Endothelial cell of umbilical vein (primary cell): ENCODE measurements around the gene PIMREG. TPM values are rescaled to one million over a fixed set of nuclear protein-coding genes. Genes with fewer than 3 reads are reported as not detected.

ENCODE experiments used
- BruUV-seq: library from RNA; stranded (reverse); fragments of 400-500 nt; replicated peaks from 2 replicates; lab custom pipeline; 2021; lab: Mats Ljungman, UMichigan
- CTCF ChIA-PET: fragments of 300-600, 350-600 bp; sonication (Branson Sonifier 250); formaldehyde crosslinking; loops from one replicate; lab custom pipeline; 2021; ENCODE audit warnings: antibody characterized with exemption, inconsistent platforms; lab: Charles Lee
- POLR2A ChIA-PET: fragments of 300-600, 350-600 bp; sonication (Branson Sonifier 250); formaldehyde crosslinking; loops from one replicate; lab custom pipeline; 2021; ENCODE audit warnings: antibody characterized with exemption, inconsistent platforms; lab: Charles Lee
- DNase-seq: peaks from one replicate; pipeline ENCODE4 v3.0.0-alpha.2; 2011; ENCODE audit warnings: low read depth, low spot score
- FAIRE-seq: peaks from 2 replicates; lab custom pipeline; 2011; peaks lifted over from hg19 to GRCh38; lab: Jason Lieb, UNC
- H2AFZ ChIP-seq: 2 replicates; pipeline ENCODE4 v1.6.0; 2012; ENCODE audit warnings: low read depth, low read length, control low read depth, inconsistent platforms
- H3K27ac ChIP-seq: 2 replicates; pipeline ENCODE4 v1.5.1; 2011; ENCODE audit warnings: low read depth, mild to moderate bottlenecking, control low read depth, low read length, moderate library complexity; ENCODE audit not compliant: insufficient read depth
- H3K27me3 ChIP-seq, 2 experiments: 2 replicates each; pipeline versions ENCODE4 v1.6.0 to v1.6.1; 2011; ENCODE audit warnings: low read length in 2 of 2, mixed read lengths in 1 of 2; ENCODE audit not compliant: control insufficient read depth in 2 of 2, insufficient read depth in 2 of 2
- H3K36me3 ChIP-seq, 2 experiments: 2 replicates in 1 of 2; 3 replicates in 1 of 2; pipeline ENCODE4 v1.5.1; 2011; ENCODE audit warnings: low read length in 2 of 2, mild to moderate bottlenecking in 1 of 2, moderate library complexity in 1 of 2; ENCODE audit not compliant: control insufficient read depth in 2 of 2, insufficient read depth in 2 of 2; ENCODE audit errors: extremely low read depth in 1 of 2
- H3K4me1 ChIP-seq: 3 replicates; pipeline ENCODE4 v1.5.1; 2011; ENCODE audit warnings: mild to moderate bottlenecking, low read length; ENCODE audit not compliant: control insufficient read depth, insufficient read depth; ENCODE audit errors: extremely low read depth
- H3K4me2 ChIP-seq: 2 replicates; pipeline ENCODE4 v1.6.1; 2011; ENCODE audit warnings: low read length, control low read depth, mixed read lengths; ENCODE audit not compliant: insufficient read depth
- H3K4me3 ChIP-seq, 3 experiments: fragments of 200-600 bp in 1 of 3; sonication (generic), shearing (Covaris generic) in 1 of 3; replicated peaks in 1 of 3; 2 replicates each; pipeline ENCODE4 v1.5.1; 2011 to 2016; ENCODE audit warnings: control low read depth in 3 of 3, low read length in 3 of 3, mild to moderate bottlenecking in 2 of 3, inconsistent platforms in 1 of 3, low read depth in 1 of 3, moderate library complexity in 1 of 3; ENCODE audit not compliant: insufficient read depth in 1 of 3
- H3K79me2 ChIP-seq: 2 replicates; pipeline ENCODE4 v1.6.0; 2012; ENCODE audit warnings: low read length, inconsistent platforms; ENCODE audit not compliant: control insufficient read depth, insufficient read depth
- H3K9ac ChIP-seq: replicated peaks from 2 replicates; pipeline ENCODE3; 2011; ENCODE audit warnings: low read length, control low read depth; ENCODE audit not compliant: insufficient read depth; ENCODE audit errors: extremely low read depth
- H3K9me1 ChIP-seq: replicated peaks from 3 replicates; pipeline ENCODE4 v1.6.0; 2011; ENCODE audit warnings: mild to moderate bottlenecking, low read length; ENCODE audit not compliant: control insufficient read depth, insufficient read depth; ENCODE audit errors: extremely low read depth
- H3K9me3 ChIP-seq: replicated peaks from 2 replicates; pipeline ENCODE4 v1.5.1; 2012; ENCODE audit warnings: low read length, inconsistent platforms; ENCODE audit not compliant: control insufficient read depth, insufficient read depth
- H4K20me1 ChIP-seq: replicated peaks from 2 replicates; pipeline ENCODE3; 2011; ENCODE audit warnings: mild to moderate bottlenecking, low read length; ENCODE audit not compliant: control insufficient read depth, insufficient read depth; ENCODE audit errors: extremely low read depth
- GATA2 ChIP-seq: IDR thresholded peaks from 2 replicates; pipeline ENCODE4 v1.7.0; 2011; ENCODE audit warnings: low read depth, mild to moderate bottlenecking, moderate library complexity, mixed read lengths, low read length; ENCODE audit not compliant: insufficient read length, insufficient read depth
- JUN ChIP-seq: IDR thresholded peaks from 2 replicates; pipeline ENCODE4 v1.6.1; 2011; ENCODE audit warnings: borderline replicate concordance, low read depth; ENCODE audit not compliant: insufficient read length, insufficient read depth
- dilution Hi-C: fragments of 300-500 bp; cut with MboI; formaldehyde crosslinking; loops from one replicate; pipeline ENCODE4 v1.15.0; 2019; ENCODE audit warnings: low sequenced_read_pairs; ENCODE audit not compliant: extremely low pct_ligation_motif_present
- intact Hi-C: fragments of 100-400 bp; cut with micrococcal nuclease; formaldehyde crosslinking; loops from one replicate; pipeline ENCODE4 v1.10.0; 2022
- polyA plus RNA-seq, 4 experiments: library from polyadenylated mRNA; depleted of rRNA in 3 of 4; stranded (reverse) in 3 of 4; unstranded in 1 of 4; fragments of >200 nt; gene quantifications; 2 replicates each; pipeline versions ENCODE4 v1.2.1 to v1.2.3, GENCODE V29; 2011 to 2012; ENCODE audit warnings: missing spikeins in 1 of 4
- total RNA-seq: library from RNA; stranded (reverse); gene quantifications from 2 replicates; pipeline ENCODE4 v1.2.3, GENCODE V29; 2021

Gene PIMREG
- total and polyA plus RNA-seq, 2 donors (not counting 3 experiments of a cell fraction or from before 2014, with no cell fraction given): 26.3 to 37.7 TPM

- POLR2A ChIA-PET: no interaction called here
Observed at GRCh38 chr17:6498901-6499540, 54.8 kb downstream of the PIMREG start.

More at GRCh38 chr17:6498901-6499540, 54.8 kb downstream of the PIMREG start:
- FAIRE-seq (no peak), DNase-seq (no peak)
- H2AFZ ChIP-seq: no peak overlapping the region
- dilution Hi-C loops: no loop called here
- no peaks in the 10 kb centered on the region for H3K4me1 ChIP-seq
- H3K4me3 ChIP-seq: no peak overlapping the region
- H3K9me1 ChIP-seq: no peaks in the 10 kb centered on the region
- intact Hi-C loops: no loop called here
- no peak for TF ChIP-seq GATA2
- no peak for TF ChIP-seq JUN
- no peak overlapping the region for H3K9ac ChIP-seq
- no peak overlapping the region for H3K27ac ChIP-seq
- H3K4me2 ChIP-seq: no peak overlapping the region
- no peaks in the 10 kb centered on the region for H3K79me2 ChIP-seq
- no peaks in the 10 kb centered on the region for H3K36me3 ChIP-seq
- CTCF ChIA-PET: no interaction called here
- H3K27me3 ChIP-seq: no peaks in the 10 kb centered on the region
- BruUV-seq: no TSS peak
- H3K9me3 ChIP-seq: no peaks in the 10 kb centered on the region
- no peaks in the 10 kb centered on the region for H4K20me1 ChIP-seq

Other genes with a start within 250 kb of the PIMREG start
- gene AIPL1, start 9.3 kb upstream of the PIMREG start, total RNA-seq: not detected in 2 replicates
- not detected in 2 replicates for gene AIPL1, start 9.3 kb upstream of the PIMREG start, polyA plus RNA-seq
- 0.76 and 1.9 TPM in 2 replicates for gene PITPNM3, start 112.1 kb downstream of the PIMREG start, total RNA-seq
- 1.0 and 1.1 TPM in 2 replicates for gene PITPNM3, start 112.1 kb downstream of the PIMREG start, polyA plus RNA-seq
- 20.1 and 23.9 TPM in 2 replicates for gene KIAA0753, start 196.3 kb downstream of the PIMREG start, total RNA-seq
- 3.7 and 5.3 TPM in 2 replicates for gene KIAA0753, start 196.3 kb downstream of the PIMREG start, polyA plus RNA-seq
- gene TXNDC17, start 196.6 kb downstream of the PIMREG start, total RNA-seq: 101 and 103 TPM in 2 replicates
- 220 and 297 TPM in 2 replicates for gene TXNDC17, start 196.6 kb downstream of the PIMREG start, polyA plus RNA-seq
- 28.0 and 29.4 TPM in 2 replicates for gene MED31, start 207.2 kb downstream of the PIMREG start, total RNA-seq
- 13.7 and 15.5 TPM in 2 replicates for gene MED31, start 207.2 kb downstream of the PIMREG start, polyA plus RNA-seq
- gene C17orf100, start 207.3 kb downstream of the PIMREG start, total RNA-seq: 1.4 and 1.6 TPM in 2 replicates
- gene C17orf100, start 207.3 kb downstream of the PIMREG start, polyA plus RNA-seq: 0.99 and 1.6 TPM in 2 replicates